Stimulated activated CD4-positive, alpha-beta T cell treated with anti-CD3 and anti-CD28 coated beads, Interleukin-15, amount 100 ng/mL, for 48 hours (primary cell): Measurements from ENCODE around the gene DDX24.

Experiments
- DNase-seq, 2 donors: peaks; one replicate each; pipeline ENCODE4 v3.0.0-alpha.2; 2020; ENCODE audit warnings: low read depth in 2 of 2

The DDX24 gene

DNA sequence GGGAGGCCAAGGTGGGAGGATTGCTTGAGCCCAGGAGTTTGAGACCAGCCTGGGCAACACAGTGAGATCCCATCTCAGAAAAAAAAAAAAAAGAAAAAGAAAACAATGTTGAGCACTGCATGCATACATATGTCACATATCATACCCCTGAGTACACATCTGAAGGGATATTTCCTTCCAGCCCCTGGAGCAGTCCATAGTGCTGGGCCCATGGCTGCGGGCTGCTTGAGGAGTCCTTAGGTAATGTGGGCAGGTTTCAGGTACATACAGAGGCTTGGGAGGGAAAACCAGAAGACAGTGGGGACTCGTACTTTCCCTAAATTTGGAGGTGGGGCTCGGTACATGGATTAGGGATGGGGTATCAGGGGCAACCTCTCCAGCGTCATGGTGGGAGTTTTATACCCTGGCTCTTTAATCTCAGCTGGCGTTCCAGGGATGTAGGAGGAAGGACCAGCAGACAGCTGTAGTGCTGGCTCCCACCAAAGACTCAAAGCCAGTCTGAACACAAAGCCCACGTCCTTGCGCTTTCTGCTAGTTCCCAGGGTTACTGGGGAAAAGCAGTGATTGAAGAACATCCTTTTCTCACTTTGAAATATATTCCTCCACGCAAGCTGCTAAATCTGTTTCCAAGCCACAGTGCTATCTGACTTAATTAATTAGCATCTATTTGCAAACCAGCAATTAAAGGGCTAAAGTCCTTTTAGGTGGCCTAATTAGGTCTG, 49.7 kb downstream of the DDX24 start:
- DNase-seq: no peak

DNA sequence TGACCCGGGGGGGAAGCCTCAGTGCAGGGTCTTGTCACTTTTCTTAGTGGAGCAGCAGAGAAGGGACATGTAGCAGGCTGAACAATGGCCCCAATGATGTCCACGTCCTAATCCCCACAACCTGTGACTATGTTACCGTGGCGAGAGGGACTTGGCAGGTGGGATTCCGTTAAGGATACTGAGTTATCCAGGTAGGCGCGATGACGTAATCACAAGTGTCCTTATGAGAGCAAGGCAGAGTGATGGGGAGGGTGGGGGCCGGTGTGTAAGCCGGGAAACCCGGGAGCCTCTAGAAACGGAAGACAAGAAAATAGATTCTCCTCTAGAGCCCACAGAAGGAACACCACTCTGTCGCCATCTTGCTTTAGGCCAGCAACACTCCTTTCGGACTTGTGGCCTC, 50.4 kb downstream of the DDX24 start:
- no peak for DNase-seq

DNA sequence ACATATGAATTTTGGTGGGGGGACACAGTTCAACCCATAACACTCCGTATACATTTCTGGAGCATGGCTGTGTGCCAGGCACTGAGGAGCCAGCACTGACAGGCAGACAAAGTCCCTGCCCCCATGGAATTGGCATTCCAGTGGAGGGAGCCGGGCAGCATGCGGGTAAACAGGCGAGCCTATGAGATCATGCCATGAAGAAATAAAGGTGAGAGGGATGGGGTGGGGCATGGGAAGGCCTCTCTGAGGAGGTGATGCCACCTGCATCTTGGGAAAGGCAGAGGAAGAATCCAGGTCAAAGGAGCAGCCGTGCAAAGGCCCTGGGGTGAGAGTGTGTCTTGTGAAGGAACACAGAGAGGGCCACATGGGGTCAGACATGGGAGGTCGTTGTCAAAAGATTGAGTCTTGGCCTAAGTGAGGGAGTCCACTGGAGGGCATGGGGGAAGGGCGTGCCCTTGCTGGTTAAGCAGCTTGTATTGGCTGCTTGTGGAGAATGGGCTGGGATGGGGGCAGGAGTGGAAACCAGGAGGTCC, 51.3 kb downstream of the DDX24 start:
- DNase-seq: no peak

DNA sequence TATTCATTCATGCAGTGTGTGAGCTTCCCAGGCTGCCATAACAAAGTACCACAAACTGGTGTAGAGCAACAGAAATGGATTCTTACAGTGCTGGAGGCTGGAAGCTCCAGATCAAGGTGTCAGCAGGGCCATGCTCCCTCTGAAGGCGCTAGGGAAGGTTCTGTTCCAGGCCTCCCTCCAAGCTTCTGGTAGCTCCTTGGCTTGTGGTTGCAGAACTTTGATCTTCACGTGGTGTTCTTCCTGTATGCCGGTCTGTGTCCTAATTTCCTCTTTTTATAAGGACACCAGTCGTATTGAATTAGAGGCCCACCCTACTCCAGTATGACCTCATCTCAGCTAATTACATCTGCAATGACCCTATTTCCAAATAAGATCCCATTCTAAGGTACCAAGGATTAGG, 51.7 kb downstream of the DDX24 start:
- no peak for DNase-seq

DNA sequence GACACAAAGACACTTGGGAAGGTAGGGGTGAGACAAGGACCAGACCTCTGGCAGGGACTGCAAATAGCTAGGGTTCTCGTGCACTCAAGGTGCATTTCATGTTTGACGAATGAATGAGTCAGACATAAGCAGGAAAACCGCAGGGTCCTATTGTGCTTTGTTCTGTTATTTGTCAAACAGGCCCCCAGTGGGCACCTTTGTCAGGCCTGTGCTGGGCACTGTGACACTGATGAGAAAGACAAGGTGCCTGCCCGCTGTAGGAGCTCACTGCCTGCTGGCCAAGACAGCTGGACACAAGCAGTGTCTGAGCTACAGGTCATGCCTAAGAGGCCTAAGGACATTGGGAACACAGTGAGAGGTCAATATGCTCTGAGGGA, 52.6 kb downstream of the DDX24 start:
- peak in 1 of 2 donors; percentile 29 for DNase-seq

DNA sequence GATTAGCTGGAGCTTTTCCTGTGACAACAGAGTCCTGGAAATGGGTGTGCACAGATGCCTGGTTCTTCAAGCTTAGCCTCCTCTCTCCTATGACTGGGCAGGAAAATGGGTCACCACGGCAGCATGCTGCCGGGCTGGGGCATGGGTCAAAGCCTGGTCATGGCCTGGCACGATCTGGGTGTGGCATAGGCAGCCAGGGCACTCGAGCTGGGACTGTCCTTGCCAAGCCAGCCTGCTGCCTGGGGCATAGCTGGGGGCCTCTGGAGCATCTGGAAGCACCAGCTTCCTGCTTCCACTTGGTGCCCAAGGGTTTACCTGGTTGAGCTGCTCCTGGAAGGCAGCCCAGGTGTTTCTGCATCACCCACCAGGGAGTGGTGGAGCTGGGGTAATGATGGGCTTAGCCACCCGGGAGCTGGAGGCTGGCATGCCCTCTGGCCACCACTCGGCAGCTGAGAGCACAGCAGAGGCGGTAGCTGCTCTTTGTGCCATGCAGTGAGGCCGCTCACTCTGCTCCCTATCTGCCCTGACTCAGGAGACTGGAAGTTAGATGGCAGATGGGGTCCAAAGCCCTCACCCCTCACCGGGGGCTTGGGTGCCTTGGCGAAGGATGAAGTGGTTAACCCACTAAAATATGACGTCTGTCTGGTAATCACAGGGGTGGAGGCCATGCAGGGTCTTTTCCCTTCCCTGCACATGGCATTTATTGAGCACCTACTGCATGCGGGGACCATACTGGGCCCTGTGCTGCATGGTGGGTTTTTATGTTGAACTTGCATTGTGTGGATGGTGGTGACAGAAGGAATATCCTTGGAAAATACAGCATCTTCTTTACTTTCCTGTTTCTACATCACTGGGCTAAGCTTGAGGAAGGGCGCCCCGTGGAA, 53.2 kb downstream of the DDX24 start:
- no peak for DNase-seq

DNA sequence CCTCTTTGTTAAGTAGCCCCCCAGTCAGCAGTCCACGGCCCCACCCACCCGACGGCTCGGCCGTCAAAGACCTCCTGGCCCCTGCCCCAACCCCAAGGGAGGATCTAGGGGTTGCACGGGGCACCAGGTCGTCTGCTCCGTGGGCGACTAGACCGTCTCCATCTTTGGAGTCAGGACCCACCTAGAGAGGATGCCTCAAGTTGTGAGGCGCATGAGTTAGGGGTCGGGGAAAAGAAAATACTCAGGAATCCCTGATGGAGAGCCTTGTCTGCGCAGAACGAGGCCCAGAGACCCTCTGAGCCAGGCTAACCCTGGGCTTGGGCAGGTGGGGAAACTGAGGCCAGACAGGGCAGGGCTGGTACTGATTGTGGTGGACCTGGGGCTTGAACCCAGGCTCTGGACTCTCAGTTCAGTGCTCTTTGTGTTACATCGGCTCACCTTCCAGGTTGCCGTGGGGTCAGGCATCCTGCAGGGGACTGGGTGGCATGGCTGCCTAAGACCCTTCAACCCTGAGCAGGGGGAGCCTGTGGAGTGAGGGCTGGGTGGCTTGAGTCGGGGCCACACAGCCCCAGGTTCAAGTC, 54.0 kb downstream of the DDX24 start:
- no peak for DNase-seq

DNA sequence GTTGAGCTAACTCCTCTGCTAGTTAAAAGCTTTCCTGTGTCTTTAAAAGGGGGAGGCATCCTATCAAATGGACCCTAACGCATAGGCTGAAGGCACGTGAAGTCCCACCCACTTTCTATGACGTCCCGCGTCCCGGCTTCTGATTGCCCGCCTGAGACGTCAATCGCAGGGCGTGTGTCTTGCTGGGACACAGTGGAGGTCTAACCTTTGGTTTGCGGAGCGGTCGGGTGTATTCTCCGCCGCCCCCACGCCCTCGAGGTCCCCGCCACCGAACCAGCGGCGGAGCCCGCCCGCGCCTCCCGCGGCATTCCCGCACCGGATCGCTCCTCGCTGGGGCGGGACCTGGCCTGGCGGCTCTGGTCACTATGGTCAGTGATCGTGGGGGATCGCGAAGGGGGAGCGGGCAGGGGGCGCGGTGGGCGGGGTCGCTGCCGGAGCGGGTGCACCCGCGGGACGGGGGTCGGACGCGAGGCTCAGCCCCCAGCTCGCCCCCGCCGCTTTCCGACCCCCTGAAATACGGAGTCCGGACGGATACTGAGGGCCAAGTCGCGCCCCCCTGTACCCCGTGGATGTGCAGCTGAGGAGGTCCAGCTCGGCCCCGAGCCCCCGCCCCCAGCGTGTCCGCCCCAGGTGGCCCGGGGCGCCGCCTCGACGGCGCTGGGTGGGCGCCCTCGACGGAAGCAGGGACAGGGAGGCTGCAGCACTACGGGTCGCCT, 54.7 kb downstream of the DDX24 start, which contains the start of gene OTUB2:
Gene OTUB2, plus strand, starts transcription at position 168 of the 716 bp plus-strand sequence. Its CDS starts 198 bp downstream, at position 366.
- peak; percentile 94 to 95 for DNase-seq

DNA sequence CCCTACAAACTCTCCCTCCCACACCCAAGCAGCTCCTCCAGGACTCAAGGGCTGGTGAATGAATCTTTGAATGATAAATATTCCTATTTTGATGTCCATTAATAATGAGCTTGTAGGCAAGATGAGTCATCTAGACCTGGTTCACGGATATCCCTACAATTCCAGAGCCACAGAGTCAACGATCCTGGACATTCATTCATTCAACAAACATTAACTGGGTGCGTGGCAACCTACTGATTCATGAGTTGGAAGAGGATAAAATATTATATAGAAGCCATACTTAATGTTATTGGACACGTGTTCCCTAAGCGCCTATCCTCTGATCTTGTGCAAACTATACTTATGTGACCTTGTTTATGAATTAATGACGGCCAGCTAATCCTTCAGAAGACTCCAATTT, 55.3 kb downstream of the DDX24 start:
- DNase-seq: no peak

DNA sequence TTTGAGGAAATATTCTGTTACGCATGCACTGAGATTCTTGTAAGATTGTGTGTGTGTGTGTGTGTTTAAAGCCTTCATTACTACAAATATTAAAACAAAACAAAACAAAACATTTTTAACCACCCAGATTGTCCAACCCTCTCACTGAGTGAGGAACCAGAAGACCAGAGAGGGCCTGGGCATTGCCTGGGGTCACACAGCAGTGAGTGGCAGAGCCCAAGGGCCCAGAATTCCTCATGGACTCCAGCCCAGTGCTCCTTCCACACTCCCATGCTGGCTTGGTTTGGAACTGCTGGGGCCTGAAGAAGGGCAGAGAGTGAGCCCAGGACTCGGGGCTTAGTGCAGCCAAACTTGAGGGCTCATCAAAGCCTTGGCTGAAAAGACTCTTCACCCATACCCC, 56.5 kb downstream of the DDX24 start:
- DNase-seq: no peak

DNA sequence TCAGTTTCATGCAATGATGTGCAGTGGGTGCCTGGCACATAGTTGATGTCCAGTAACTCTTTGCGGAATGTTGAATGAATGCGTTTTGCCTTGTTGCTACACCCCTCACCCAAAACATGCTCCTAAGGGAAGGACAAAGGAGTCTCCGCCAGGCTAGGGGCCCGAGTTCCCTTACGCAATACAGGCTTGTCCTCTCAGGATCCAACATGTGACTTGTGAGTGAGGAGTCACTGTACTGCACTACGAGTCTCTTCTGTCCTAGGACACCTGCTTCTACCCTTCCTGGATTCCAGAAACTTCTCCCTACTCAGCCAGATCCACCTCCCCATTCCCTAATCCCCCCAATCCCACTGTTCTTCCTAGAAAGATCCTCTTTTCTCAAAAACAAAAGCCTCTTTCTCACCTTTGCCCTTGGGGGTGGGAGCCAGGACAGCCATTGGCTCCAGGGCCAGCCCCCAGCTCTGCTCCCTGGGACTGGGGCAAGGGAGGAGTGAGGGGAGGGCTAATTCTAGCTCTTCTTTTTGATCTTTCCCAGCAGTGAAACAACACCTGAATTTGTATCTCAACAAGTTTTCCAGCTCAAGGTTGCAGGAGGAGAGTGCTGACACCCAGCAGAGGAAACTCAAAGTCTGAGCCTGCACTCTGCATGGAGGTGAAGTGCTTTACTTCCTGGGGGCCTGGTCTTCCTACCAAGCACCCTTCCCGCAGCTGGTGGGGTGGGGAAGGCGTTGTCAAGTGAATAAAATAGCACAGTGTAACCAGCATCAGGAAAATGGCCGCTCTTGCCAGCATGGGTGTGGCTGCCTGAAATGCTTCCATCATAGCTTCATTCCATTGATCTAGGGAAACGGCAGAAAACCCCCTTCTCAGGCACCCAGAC, 58.2 kb downstream of the DDX24 start:
- DNase-seq: no peak

DNA sequence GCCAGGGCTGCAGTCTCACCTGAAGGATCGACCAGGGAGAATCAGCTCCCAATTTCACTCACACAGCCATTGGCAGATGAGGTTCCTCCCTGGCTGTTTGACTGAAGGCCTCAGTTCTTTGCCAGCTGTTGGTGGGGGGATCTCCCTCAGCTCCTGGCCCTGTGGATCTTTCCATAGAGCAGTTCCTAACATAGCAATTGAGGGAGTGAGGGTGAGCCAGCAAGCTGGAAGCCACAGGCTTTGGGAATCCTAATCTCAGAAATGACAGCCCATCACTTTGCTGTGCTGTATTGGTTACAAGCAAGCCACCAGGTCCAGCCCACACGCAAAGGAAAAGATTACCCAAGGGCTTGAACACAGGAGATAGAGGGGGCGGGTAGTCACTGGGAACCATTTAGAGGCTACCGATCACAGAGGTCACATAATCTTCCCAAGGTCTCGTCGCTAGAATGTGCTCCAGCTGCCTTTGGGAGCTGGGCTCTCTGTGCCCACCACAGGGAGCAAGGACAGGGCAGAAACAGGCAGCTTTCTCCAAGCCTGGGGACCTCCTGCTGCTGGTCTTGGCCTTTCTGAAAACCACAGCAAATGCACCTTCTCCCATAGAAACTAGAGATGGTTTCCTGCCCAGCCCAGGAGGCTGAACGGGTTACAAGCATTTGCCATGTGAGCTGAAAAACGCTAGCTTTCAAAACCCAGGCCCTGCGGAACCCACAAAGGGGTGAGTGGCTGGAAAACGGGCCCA, 59.4 kb downstream of the DDX24 start:
- peak in 1 of 2 donors; percentile 32 for DNase-seq

DNA sequence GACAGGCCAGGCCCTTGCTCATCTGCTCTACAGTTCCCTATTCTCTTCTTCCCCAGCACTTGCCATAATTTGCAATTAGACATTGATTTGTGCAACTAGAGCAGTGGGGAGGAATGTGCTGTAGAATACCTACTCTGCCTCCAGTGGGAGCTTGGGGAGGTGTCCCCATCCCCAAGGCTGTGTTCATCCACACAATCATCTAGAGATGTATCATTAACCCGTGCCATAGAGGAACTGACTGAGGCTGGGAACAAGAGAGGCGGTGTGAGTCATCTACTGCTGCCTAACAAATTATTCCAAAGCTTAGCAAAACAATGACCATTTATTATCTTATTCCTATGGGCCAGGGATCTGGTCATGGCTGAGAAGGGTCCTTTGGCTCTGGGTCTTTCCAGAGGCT, 60.0 kb downstream of the DDX24 start:
- DNase-seq: no peak

DNA sequence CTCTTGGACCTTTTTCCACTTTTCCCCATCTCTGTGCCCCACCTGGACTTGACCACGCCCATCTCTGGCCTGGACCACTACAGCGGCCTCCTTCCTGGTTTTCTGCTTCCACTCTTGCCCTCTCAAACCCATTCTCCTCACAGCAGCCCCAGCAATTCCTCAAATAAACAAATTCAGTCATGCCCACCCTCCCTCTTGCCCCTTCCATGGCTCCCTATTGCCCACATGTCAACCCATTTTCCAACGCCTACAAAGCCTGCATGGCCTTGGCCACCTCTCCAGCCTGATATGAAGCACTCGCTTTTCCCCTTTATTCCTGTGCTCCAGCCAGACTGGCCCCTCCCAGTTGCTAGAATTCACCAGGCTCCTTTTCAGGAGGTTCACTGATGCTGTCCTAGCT, 60.7 kb downstream of the DDX24 start:
- no peak for DNase-seq

DNA sequence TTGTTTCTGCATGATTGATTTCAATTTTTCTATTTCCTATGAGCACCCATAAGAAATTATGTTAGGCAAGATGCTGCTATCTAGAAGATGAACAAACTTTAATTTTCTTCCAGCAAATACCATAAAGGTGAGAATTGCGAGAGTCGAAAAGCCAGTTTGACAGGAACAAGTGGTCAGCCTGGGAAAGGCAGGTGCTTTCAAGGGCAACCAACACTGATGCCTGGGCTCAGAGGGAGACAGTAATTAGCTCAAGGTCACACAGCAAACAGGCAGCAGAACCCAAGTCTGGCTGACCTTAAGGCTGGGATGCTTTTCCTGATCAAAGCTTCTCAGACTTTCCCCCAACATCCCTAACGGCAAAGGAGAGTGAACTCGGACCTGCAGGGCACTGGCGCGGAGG, 61.7 kb downstream of the DDX24 start:
- no peak for DNase-seq

DNA sequence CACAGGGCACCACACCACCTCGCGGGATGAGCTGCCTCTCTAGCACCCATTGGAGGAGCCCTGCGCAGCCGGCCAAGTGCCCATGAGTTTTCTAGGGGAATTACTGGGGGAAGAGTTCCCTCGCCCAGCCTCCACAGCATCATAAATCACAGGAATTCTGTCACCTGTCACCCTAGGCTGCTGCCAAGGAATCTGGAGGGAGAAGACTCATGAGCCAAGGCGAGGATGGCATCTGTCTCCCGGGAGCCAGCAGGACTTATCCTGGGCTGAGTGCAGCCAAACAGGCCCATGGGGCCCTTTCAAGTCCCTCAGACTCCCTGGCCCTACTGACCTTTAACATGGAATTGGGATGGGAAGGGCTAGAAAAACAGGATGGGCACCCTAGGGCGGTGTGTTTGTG, 62.7 kb downstream of the DDX24 start:
- no peak for DNase-seq

DNA sequence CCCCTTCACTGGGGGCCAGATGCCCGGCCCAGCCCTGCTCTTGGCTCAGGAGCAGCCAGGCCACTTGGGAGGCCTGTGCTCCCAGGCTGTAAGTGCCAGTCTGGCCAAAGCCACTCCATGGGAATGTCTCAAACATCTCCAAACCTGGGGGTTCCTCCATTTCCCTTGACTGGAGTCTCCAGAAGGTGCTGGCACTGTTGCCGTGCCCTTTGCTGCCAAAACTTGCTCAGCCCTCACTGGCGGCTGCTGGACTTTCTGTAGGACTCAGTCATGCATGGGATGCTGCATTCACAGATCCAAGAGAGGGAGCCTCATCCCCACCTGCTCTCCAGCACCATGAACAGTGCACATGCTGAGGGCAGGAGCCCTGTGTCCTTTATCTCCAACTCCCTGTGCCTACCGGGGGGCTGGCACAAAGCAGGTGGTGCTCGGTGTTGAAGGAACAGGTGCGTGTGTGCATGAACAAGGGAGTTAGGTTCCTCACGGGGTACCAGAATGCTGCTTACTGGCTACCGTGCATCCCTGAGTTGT, 64.5 kb downstream of the DDX24 start:
- DNase-seq: no peak

DNA sequence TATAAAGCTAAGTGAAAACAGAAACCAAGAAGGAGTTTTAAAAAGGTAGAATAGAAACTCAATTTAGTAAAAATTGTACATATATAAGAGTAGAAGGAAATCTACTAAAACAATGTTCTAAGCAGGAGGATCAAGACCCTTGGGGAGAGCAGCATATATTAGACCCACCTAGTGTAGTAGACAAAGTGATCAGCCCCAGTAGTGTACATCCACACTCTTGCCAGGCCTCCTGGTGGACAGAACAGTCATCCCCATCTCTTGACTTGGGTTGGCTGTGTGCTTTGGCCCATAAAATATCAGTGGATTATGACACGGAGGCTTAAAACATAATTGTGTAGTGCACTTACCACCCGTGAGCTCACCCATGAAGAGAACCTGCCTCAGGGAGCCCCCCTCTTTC, 65.8 kb downstream of the DDX24 start:
- no peak for DNase-seq

DNA sequence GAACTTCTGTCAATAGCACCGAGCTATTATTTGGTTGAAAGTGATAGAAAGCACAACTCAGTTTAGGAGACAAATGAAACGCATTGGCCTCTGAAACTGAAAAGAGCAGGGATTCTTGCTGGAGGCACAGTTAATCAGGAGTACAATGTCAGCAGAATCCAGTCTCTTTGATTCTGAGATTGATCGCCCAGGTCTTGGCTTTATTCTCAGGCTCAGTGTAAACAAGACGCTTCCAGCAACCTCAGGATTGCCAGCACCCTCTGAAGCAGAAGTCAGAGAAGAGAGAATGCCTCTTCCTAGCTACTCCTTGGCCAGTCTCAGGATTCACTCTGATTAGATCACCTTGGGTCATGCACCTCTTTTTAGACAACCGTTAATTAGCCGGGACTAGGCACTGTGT, 66.6 kb downstream of the DDX24 start:
- no peak for DNase-seq

DNA sequence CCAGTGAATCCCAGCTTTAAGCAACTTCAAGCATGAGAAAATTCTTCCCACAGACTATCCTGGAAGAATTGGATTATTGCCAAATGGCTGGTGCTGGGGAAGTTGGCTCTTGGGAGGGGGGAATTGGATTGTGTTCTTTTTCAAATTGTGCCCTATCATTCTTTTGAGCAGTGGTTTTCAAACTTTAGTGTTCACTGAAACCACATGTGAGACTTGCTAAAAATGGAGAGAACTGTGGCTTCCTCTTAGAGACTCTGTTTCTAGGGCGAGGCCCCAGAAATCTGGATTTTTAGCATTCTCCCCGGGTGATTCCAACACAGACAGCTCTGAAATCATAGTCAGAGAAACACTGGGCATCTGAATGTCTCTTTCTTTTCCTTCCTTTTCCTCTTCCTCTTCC, 69.2 kb downstream of the DDX24 start:
- no peak for DNase-seq
